GM11168 (cell line): Measurements from ENCODE around the gene PCNT.
"Not testable (repeated sequence)": the region's sequence is repeated elsewhere in the genome, so short reads cannot be mapped to it uniquely, and the experiment has no call there.

Experiments
- in situ Hi-C: fragments of 300-500 bp; cut with MboI; formaldehyde crosslinking; loops from one replicate; pipeline ENCODE4 v1.12.0; 2022; ENCODE audit warnings: low sequenced_read_pairs; ENCODE audit not compliant: unreplicated experiment

Gene PCNT

DNA sequence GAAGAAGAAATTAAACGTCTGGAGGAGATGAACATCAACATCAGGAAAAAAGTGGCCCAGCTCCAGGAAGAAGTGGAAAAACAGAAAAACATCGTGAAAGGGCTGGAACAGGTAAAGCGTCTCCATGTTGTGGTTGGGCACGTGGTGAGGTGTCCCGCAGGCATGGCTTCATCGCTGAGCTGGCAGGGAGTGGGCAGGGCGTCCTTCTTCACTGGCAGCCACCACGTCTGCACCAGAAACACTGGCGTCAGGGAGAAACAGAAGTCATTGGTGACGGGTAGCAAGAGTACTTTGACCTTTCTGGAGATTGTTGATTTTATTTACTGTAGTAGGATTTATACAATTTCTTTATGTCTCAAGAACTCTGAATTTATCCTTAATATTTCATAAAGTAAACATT, 75.7 kb downstream of the PCNT start:
- in situ Hi-C loops = no loop called here

DNA sequence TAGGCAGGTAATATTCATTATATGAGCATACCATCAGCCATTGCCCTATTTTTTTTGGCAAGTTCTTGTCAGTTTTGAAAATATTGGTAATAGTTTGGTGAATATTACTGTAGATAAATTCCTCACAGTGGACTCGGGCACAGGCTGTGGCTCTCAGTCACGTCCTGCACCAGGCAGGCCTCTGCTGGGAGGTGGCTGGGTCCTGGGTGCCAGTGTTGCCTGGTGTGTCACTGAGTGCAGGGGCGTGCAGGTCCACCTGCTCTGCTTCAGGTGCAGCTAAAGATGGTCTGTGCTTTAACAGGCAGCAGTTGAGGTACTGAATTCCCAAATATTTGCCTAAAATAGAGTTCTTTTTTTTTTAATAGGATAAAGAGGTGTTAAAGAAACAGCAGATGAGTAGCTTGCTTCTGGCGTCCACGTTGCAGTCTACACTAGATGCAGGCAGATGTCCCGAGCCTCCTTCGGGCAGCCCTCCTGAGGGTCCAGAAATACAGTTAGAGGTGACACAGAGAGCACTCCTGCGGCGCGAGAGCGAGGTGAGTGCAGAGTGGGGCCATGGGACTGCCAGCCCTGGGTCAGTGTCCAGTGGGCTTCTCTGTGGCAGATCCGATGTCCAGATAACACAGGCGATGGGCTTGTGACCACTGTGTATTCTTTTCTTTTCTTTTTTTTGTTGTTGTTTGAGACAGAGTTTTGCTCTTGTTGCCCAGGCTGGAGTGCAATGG, 77.4 kb downstream of the PCNT start:
- in situ Hi-C loops = no loop called here

DNA sequence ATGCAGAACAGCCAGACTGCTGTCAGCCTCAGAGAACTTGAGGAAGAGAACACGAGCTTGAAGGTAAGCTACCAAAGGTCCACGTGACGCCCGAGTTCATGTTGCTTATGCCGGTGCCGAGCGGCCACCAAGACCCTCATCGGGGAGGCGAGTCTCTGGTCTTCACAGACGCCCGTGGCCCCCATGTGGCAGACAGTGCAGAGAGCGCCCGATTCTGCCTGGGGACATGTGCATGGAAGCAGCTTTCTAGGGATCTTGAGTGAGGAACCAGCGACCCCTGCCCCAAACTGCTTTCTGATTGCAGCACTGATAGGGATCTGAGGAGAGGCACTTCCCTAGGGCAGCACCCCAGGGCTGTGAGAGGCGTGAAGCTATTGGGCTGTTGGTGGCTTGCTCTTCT, 78.5 kb downstream of the PCNT start:
- in situ Hi-C loops = no loop called here

DNA sequence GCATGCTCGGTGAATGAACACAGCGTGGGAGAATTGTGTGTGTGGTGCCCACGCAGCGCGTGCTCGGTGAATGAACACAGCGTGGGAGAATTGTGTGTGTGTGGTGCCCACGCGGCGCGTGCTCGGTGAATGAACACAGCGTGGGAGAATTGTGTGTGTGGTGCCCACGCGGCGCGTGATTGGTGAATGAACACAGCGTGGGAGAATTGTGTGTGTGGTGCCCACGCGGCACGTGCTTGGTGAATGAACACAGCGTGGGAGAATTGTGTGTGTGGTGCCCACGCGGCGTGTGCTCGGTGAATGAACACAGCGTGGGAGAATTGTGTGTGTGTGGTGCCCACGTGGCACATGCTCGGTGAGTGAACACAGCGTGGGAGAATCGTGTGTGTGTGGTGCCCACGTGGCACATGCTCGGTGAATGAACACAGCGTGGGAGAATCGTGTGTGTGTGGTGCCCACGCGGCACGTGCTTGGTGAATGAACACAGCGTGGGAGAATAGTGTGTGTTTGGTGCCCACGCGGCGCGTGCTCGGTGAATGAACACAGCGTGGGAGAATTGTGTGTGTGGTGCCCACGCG, 79.4 kb downstream of the PCNT start:
- in situ Hi-C loops = not testable (repeated sequence)

DNA sequence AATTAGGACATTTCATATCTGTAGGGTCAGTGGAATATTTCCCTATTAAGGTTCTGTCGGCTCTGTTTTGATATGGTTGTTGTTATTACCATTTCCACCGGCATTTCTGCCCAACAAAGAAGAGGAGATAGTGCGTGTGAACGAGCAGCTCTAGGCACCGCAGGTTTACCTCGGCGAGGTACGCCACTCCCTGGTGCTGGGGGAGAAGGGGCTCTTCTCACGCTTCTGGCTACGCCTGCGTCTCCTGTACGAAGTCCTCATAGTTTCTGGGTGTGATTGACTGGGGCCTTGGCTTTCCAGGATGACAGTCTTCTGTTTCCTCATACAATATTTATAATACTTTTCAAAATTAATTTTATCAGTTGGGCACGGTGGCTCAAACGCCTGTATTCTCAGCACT, 80.3 kb downstream of the PCNT start:
- in situ Hi-C loops = no loop called here

DNA sequence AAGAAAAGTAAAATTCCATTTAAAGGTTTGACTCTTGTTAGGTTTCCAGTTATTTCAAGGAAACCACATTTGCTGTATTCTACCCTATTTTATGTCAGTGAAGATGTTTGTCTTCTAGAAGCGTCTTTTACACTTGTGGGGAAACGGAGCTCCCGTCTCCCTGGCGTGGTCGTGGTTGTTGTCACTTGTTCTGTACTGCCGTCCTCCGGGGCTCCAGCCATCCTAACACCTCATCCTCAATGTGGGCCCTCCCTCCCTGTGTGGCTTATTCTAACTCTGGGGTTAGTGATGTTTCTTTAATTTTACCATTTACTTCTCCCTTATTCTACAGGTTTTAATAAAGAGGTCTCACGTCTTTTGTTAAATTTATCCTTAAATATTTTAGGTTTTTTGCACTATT, 82.0 kb downstream of the PCNT start:
- in situ Hi-C loops = no loop called here

DNA sequence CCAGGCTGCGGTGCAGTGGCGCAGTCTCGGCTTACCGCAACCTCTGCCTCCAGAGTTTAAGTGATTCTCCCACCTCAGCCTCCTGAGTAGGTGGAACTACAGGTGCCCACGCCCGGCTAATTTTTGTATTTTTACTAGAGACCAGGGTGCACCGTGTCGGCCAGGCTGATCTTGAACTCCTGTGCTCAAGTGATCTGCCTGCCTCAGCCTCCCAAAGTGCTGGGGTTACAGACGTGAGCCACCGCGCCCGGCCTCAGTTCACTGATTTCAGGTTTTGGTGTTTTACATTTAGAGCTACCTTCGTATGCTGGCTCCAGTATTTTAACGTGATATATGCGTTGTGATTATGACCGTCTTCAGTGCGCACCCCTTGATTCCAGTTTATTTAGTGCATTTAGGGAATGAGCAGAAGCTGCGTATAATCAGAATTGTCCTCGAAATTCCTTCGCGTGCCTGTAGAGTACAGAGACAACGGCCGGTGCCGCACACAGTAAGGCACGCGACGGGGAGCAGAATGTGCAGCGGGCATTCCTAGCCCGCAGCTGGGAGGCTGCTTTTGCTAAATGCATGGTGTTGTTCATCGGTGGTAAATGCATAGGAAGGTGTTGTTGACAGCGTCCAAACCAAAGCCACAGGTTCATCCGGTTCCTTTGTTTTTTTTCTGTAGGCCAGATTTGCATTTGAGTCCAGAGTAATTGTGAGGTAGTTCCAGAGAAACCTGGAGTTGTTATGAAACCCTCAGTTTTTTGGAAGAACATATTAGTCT, 85.9 kb downstream of the PCNT start:
- in situ Hi-C loops = no loop called here

DNA sequence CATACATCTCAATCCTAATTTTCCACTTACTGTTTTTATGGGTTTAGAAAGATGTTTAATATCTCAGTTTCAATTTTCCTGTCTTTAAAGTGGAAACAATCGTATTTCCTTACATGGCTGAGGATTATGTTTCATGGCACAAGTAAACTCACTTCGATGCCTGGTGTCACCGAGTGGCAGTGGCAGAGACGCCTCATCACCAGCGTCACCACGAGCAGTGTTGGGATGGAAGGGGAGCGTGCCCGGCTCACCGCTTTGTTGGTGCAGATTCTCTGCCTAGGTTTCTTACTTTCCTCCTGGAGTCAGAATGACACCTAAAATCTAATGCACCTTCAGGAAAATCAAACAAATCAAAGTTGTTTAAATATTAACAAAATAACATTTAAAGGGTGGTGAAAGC, 86.6 kb downstream of the PCNT start:
- in situ Hi-C loops = no loop called here

DNA sequence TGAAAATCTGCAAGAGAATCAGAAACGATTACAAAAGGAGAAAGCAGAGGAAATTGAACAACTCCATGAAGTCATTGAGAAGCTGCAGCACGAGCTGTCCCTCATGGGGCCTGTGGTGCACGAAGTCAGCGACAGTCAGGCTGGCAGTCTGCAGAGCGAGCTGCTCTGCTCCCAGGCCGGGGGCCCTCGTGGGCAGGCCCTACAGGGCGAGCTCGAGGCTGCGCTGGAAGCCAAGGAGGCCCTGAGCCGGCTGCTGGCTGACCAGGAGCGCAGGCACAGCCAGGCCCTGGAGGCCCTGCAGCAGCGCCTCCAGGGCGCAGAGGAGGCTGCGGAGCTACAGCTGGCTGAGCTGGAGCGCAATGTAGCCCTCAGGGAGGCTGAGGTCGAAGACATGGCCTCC, 87.3 kb downstream of the PCNT start:
- in situ Hi-C loops = no loop called here

DNA sequence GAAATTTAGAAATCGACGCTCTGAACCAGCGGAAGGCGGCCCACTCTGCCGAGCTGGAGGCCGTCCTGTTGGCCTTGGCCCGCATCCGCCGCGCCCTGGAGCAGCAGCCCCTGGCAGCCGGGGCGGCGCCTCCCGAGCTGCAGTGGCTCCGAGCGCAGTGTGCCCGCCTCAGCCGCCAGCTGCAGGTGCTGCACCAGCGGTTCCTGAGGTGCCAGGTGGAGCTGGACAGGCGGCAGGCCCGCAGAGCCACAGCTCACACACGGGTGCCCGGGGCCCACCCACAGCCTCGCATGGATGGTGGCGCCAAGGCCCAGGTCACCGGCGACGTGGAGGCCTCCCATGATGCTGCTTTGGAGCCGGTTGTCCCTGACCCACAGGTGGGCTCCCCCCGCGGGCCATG, 87.7 kb downstream of the PCNT start:
- in situ Hi-C loops = no loop called here

DNA sequence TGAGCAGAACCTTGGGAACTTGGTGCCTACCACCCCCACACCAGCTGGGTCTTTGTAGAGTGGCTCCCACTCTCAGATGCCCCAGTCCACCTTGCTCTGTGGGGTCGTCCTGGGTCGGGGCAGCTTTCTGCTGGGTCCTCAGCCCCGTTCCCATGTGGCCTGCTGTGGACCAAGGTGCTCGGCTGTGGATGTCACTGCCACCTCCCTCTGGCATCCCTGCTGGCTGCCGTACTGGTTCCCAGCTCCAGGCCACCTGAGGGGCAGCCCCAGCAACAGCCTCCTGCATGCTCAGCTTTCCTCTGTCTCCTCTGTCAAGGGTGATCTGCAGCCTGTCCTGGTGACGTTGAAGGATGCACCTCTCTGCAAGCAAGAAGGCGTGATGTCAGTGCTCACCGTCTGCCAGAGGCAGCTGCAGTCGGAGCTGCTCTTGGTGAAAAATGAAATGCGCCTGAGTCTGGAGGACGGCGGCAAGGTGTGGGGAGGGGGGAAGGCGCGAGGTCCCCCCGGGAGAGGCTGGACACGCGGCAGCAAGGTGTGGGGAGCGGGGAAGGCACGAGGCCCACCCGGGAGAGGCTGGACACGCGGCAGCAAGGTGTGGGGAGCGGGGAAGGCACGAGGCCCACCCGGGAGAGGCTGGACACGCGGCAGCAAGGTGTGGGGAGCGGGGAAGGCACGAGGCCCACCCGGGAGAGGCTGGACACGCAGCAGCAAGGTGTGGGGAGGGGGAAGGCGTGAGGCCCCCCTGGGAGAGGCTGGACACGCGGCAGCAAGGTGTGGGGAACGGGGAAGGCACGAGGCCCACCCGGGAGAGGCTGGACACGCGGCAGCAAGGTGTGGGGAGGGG, 88.8 kb downstream of the PCNT start:
- in situ Hi-C loops = no loop called here

DNA sequence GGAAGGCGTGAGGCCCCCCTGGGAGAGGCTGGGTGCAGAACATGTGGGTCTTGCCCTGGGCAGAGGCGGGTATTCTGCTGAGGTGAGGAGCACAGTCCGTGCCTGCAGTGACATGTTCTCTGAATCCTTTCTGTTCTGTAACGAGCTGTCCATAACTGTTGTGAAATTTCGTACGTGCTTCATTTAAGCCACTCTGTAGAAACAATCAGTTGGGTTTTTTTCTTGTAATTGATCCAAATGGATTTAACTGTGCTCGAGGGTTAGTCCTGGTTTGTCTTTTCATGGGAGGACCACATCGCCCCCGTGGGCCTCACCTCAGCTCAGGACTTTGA, 89.4 kb downstream of the PCNT start:
- in situ Hi-C loops = no loop called here

DNA sequence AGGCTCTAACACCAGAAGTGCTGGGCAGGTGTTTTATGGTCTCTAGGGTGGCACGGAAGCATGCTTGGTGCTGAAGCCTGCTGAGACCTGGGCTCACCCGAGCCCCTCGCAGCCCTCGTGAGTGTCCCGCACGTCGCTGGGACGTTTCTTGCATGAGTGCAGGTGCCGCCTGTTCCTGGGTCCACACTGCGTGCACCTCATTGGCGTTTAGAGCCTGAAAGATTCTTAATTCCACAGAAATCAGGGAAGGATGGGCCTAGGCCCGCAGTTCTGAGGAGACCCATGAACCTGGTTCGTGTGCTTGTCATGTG, 91.0 kb downstream of the PCNT start:
- in situ Hi-C loops = no loop called here

DNA sequence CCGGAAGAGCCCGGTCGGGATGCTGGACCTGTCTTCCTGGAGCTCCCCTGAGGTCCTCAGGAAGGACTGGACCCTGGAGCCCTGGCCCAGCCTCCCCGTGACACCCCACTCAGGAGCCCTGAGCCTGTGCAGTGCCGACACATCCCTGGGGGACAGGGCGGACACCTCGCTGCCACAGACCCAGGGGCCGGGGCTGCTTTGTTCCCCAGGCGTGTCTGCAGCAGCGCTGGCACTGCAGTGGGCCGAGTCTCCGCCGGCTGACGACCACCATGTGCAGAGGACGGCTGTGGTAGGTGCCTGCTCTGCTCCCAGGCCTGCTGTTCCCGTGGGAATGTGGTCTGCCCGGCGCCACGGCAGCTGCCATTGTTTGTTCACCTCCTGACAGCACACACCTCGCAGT, 92.6 kb downstream of the PCNT start:
- in situ Hi-C loops = no loop called here

DNA sequence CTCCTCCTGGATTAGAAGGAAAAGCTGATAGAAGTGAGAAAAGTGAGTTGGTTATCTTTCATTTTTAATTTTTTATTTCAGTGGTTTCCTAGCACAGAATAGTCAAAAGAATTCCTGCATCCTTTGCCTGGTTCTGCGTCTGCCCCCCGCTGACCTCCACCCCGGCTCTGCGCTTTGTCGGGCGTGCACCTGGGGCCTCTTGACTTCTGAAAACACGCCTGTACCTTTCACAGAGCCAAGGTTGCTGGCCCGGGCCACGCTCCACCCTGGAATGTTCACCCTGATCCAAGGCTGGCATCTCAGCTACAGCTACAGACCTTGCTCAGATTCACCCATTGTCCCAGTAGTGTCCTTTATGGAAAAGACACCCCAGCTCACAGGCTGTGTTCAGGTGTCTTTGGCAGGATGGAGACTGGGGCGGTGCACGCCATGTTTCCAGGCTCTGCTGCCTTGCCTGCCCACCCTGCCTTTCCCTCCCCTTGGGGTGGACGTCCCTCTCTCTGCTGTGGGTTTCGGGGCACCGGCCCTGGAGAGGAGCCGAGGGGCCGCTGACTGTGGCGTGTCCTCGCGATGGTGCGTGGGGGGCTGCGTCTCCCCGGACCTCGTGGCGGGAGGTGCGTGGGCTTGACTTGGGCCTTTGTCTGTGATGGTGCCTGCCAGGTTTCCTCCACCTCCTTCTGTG, 94.5 kb downstream of the PCNT start:
- in situ Hi-C loops = no loop called here

DNA sequence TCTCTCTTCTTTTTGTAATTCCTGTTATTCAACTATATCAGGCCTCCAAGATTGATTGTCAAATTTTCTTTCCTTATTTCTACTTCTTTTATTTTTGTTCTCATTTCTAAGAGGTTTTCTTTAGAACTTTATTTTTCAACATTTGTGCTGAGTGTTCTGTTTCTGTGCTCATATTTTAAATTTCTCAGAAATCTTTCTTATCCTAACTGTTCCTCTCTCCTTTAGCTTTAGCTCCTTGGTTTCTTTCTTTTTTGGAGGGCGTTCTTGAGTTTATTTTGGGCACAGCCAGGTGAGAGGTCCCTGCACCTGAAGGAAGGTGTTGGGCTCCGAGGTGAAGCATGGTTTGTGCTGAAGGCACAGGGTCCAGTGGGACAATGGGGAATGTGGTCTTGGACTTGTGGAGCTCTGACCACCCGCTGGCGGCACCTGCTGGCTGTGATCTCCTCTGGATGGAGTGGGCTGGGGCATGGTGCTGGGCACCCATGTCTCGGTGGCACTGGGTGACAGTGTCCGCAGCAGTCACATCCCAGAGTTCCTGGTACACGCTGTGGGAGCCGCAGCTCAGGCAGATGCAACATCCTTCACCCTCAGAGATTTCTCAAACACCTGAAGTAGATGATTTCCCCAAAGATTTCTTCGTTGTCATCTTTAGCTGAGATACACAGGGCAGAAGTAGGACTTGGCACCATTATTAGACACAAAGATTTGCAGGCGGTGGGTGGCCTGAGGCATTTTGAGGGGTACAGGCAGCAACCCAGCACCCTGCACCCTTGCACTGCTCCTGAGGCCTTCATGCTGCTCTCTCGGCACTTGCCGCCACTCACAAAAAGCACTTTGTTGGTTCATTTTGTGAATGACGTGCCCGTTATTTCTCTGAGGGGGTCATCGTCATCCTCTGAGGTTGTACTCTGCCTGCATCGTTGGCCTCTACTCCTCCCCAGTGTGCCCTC, 96.6 kb downstream of the PCNT start:
- in situ Hi-C loops = no loop called here

DNA sequence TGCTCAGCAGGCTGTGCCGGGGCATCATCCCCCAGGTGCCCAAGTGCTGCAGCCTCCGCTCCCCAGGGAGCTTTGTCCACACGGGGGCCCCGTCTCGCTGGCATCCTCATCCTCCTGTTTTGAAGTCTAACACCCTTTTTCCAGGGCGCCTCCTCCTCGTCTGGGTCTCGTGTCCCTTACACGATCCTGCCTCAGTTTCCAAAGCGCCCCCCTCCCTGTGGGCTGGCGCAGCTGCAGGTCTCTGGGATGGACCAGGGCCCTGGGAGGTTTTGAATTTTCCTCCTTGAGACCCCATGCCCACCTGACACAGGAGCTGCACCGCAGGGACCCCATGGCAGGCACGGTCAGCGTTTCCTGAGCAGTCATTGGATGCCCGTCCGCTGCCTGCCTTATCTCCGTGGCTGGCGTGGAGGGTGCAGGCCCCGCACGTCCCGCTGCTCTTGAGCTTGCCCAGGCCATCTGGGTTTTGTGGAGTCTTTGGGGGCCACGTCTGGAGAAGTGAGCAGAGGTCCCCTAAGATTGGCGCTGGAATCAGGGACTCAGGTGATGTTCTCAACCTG, 97.3 kb downstream of the PCNT start:
- in situ Hi-C loops = no loop called here

DNA sequence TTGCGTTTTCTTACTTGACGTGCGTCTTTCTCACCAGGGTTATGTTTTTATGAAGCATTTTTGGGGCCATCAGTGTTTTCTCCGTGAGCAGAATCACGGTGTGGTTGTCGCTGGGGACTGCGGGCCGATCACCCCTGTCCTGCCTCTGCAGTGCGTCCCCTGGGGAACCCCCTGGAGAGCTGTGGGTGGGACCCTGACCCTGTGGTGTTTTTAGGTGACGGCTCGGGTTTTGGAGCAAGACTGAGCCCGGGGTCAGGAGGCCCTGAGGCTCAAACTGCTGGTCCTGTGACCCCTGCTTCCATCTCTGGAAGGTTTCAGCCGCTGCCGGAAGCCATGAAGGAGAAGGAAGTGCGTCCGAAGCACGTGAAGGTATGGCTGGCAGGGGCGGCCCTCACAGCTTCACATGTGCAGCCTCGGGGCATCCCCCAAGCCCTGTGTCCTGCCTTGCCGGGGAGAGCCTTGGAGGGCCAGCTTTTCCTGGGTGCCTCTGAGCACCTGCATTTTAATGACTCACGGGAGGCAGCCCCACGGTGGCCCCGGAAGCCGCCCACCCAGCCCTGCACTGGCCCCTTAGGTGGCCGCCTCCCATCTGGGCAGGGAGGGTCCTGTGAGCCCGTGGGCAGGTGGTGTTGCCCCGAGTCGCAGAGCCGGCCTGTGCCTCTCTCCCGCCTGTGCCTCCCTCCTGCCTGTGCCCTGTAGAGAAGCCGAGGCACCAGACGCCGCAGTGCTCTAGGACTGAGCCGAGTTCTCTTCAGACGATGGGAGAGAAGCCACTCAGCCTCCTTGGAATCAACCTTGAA, 98.0 kb downstream of the PCNT start:
- in situ Hi-C loops = no loop called here
